Measurements from ENCODE around the gene DNAH9. TPM values are rescaled to one million over a fixed set of nuclear protein-coding genes. Genes with fewer than 3 reads are reported as not detected.

The DNAH9 gene, protein sequence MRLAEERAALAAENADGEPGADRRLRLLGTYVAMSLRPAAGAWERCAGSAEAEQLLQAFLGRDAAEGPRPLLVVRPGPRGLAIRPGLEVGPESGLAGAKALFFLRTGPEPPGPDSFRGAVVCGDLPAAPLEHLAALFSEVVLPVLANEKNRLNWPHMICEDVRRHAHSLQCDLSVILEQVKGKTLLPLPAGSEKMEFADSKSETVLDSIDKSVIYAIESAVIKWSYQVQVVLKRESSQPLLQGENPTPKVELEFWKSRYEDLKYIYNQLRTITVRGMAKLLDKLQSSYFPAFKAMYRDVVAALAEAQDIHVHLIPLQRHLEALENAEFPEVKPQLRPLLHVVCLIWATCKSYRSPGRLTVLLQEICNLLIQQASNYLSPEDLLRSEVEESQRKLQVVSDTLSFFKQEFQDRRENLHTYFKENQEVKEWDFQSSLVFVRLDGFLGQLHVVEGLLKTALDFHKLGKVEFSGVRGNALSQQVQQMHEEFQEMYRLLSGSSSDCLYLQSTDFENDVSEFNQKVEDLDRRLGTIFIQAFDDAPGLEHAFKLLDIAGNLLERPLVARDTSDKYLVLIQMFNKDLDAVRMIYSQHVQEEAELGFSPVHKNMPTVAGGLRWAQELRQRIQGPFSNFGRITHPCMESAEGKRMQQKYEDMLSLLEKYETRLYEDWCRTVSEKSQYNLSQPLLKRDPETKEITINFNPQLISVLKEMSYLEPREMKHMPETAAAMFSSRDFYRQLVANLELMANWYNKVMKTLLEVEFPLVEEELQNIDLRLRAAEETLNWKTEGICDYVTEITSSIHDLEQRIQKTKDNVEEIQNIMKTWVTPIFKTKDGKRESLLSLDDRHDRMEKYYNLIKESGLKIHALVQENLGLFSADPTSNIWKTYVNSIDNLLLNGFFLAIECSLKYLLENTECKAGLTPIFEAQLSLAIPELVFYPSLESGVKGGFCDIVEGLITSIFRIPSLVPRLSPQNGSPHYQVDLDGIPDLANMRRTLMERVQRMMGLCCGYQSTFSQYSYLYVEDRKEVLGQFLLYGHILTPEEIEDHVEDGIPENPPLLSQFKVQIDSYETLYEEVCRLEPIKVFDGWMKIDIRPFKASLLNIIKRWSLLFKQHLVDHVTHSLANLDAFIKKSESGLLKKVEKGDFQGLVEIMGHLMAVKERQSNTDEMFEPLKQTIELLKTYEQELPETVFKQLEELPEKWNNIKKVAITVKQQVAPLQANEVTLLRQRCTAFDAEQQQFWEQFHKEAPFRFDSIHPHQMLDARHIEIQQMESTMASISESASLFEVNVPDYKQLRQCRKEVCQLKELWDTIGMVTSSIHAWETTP (N-terminal part only)
- total RNA-seq (2014; rRNA removed; shearing (Covaris generic)), result 0.54 TPM in 1 of 2 replicates, not detected in the other

DNA sequence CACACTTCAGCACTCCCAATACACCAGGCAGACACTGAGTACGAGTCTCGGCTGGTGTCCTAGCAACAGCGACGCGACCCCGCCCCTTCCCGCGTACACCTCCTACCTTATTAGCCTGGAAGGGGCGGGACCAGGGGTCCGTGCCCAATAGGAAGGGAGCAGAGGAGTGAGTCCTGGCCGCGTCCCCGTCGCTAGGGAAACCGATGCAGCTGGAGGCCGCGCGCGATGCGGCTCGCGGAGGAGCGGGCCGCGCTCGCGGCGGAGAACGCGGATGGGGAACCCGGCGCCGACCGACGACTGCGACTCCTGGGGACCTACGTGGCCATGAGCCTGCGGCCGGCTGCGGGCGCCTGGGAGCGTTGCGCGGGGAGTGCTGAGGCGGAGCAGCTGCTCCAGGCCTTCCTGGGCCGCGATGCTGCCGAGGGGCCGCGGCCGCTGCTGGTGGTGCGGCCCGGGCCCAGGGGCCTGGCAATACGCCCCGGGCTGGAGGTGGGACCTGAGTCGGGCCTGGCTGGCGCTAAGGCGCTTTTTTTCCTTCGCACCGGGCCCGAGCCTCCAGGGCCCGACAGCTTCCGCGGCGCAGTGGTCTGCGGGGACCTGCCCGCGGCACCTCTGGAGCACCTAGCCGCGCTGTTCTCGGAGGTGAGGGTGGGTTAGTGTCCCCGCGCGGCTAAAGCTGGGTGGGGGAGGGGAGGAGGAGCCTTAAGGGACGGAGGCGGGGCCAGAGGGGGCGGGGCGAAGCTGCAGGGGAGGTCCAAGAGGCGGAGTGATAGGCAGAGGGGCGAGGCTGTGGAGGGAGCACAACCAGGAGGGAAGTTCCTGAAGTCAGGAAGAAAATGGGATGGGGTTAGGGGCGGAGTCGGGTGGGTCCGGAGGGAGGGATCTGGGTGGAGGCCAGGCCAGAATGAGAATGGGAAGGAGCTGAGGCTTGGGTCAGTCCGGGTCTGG lies at the start of gene DNAH9:
TSS of gene DNAH9 (plus strand) at position 197 of the 948 bp plus-strand sequence. CDS start at position 226, 29 bp downstream.
- DNase-seq (ENCODE audit: low spot score), result peak; percentile 81

DNA sequence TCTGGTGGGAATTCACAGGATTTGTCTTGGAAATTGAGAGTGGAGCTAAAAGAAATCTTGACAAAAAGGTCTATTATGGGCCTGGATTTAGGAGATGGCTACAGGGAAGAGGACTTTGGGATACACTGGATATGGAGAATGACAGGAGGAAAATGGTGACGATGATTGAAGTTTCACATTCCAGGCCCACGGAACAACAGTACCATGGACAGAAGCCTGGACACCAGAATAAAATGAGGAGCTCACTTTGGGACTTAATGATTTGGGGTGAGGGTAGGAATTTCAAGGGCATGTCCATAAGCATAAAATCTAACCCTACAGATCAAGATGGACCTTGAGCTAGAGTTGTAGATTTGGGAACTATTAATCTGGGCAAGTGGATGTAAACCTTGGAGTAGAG lies 47.8 kb upstream of the DNAH9 start:
- no peak for DNase-seq (ENCODE audit: low spot score)

DNA sequence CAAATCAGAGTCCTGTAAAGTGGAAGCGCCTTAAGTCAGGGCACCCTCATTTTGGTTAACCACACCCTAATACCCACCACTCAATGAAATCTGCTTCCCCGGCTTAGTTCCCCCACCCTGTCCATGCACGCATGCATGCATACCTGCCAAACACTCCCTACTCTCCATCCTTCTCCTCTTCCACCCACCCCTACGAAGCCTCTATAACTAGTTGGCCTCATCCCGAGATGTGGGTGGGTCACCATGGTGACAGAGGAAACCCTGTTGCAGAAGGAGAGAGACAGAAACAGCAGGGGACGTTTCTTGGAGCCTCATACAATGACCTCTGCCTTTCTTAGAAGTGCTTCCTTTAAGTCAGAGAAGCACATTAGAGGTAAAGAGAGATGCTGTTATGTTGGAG lies 46.8 kb upstream of the DNAH9 start:
- no peak for DNase-seq (ENCODE audit: low spot score)

DNA sequence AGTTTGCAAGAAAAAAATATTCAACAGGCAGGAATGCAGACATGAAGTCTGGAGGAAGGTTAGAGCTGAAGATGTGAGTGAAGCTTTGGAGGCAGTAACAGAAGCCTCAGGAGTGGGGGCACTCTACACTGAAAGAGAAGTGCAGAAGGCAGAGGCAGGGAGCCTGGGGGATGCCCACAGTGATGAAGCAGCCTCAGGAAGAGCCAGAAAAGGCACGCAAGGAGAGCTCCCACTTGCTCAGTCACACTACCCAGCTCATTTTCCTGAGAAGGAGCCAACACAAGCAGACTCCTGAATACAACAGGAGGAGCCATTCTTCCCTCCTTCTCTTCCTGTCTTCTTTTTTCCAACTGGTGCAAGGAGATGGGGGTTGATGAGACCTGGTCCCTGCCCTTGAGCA lies 45.1 kb upstream of the DNAH9 start:
- no peak for DNase-seq (ENCODE audit: low spot score)

DNA sequence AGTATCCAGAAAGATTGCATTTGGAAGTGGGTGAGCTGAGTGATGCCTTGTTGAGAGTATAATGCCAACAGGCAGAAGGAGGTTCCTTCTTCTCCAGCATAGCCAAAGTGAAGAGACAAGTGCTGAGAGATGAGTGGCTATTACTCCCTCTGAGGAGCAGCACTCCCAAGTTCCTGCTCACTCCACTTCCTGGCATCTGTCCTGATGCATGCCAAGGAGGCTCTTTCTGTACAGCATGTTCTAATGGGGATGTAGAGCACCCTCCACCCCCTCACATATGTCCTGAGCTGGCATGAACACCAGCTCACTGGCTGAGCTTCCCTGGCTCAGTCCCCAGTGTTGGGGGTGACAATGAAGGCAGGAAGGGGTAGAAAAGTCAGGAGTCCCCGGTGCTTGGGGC lies 44.2 kb upstream of the DNAH9 start:
- no peak for DNase-seq (ENCODE audit: low spot score)

DNA sequence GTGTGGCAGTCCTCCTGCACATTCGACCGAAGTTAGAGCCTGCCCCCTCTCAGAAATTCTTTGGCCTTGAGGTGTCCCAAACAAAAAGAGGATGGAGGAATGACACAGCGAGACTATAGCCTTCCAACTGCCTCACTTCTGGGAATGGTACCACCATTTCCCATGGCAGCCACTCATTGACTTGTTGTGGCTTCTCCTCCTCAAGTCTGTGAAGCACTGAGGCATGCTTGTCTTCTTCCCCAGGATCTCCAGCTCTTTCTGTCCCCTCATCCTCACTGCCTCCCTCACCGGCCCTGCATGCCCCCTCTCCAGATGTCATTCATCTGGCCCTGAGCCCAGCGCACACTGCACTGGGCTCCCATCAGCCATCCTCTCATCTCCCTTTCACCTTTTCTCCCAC lies 43.7 kb upstream of the DNAH9 start:
- no peak for DNase-seq (ENCODE audit: low spot score)

DNA sequence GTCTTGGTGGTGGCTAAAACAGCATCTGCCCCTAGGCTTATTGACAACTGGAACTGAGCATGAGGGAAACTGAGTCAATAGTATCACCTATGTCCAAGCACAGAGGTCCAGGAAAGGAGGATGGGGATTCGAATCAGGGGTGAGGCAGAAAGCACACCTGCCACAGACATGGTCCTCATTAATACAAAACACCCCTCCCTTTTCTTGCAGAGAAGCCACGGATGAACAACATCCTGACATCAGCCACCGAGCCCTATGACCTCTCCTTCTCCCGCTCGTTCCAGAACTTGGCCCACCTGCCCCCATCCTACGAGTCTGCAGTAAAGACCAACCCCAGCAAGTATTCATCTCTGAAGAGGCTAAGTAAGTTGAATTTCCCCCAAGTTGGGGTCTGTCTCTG lies 42.7 kb upstream of the DNAH9 start:
- no peak for DNase-seq (ENCODE audit: low spot score)

DNA sequence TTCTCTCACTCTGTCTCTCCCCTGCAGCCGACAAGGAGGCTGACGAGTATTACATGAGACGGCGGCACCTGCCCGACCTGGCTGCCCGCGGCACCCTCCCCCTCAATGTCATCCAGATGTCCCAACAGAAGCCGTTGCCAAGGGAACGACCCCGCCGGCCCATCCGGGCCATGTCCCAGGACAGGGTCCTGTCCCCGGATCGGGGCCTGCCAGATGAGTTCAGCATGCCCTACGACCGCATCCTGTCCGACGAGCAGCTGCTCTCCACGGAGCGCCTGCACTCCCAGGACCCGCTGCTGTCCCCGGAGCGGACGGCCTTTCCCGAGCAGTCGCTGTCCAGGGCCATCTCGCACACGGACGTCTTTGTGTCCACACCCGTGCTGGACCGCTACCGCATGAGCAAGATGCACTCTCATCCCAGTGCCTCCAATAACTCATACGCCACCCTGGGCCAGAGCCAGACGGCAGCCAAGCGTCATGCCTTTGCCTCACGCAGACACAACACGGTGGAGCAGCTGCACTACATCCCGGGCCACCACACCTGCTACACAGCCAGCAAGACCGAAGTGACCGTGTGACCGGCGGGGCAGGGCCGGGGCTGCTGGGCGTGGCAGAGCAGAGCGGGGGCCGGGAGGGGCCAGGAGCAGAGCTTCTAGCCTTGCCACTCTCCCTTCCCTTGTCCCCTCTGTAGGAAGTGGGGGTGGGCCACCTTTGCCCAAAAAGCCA lies 40.4 kb upstream of the DNAH9 start:
- DNase-seq (ENCODE audit: low spot score), result no peak

DNA sequence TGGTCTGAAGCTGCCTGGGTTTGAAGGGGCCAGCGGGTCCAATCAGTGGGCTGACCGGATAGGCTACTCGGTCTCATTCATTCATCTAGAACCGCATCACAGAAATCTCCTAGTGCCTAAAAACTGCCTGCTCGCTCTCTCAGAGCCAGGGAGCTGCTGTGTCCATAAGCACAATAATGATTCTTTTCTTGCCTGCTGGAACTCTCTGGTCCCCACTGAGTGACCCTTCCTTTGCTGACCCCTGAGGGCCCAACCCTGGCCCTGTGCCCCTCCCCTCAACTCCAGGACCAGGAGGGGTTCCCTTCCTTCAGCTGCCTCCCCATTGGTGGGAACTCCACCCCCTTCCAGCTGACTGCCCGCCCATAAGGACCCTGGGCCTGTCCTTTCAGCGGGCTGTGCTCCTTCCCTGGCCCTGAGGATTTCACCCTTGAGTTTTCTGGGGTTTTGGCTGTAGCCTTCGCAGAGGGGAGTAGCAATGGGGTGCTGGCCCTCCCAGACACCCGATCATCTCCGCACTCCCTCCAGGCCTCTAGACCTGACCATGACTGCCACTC lies 39.5 kb upstream of the DNAH9 start:
- DNase-seq (ENCODE audit: low spot score), result no peak

DNA sequence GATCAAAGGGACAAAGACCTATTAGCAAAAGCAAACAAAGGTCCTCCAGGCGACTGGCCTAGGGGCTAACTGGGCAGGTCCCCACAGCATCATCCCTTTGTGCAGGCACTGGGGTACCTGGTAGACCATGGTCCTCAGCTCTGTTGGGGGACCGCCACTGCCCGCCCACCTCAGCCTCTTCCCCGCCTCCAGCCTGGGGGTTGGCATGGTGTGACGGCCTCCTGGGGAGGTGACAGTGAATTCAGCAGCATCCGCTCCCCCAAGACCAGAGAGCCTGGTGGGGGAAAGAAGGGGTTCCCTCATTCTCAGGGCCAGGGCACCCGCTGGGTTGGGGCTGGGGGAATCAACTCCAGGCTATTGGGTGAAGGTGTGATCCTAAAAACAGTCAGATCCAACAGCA lies 38.7 kb upstream of the DNAH9 start:
- DNase-seq (ENCODE audit: low spot score), result no peak

DNA sequence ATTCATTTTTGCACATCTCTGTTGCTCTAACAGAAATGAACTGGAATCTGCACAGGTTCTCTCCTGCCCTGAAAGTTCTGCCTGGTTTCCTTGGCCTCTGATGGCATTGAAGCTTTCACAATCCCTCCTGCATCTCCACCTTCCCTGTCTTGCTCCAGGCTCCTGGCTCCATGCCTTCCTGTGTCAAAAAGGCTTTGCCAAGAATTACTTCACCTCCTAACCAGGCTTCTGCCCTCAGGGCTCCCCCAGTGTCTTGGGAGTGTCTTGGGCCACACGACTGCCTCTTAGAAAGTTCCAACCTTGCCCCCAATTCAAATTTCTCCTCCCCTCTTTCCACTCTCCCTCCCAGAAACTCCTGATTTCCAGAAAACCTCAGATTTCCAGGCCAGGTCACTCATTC lies 37.0 kb upstream of the DNAH9 start:
- DNase-seq (ENCODE audit: low spot score), result no peak

DNA sequence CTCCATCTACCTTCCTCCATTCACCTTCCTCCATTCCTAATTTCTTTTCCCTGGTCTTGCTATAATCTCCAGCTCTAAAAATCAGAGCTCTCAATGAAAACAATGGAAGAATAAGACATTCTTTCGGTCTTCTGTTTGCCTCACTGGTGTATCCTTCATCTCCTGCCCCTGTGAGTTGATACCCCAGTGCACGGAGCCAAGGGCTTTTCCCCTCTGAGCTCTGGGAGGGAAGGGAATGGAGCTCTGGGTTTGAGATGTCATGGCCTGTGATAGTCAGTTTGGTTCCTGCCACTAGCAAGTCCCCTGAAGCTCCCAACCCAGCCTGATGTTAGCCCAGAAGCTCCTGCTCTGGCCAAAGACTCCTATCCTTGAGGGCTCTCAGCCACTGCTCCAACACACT lies 36.6 kb upstream of the DNAH9 start:
- no peak for DNase-seq (ENCODE audit: low spot score)

DNA sequence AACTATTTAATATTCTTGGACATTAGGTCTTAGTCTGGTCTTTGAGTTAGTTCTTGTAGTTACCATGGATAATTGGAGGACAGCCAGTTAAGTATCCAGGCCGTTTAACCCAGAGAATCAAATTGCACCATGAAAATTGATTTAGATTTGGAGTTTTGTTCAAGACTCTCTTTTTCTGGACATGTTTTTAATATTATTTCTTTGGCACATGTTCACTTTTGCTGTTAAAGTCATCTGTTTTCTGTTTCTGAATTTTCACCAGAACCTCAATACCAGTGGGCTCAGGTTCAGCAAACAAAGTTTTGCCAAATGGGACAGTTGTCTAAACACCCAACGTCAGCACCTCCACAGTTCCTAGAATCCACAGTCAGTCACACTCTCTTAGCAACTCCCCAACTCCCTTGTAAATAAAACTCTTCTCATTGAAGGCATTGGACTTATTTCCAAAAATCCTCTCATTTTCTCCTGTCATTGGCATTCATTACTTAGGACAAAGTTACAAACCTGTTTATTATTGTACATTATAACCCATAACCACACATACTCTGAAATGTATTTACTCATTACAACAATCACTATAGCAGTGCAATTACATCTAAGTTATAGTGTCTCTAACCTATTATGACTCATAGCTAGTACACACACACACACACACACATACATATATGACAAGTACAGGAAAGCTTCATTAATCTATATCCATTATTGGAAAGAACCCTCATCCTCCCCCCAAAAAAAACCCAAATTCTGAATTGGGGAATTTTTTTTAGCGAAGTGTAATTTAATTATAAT lies 33.5 kb upstream of the DNAH9 start:
- no peak for DNase-seq (ENCODE audit: low spot score)

DNA sequence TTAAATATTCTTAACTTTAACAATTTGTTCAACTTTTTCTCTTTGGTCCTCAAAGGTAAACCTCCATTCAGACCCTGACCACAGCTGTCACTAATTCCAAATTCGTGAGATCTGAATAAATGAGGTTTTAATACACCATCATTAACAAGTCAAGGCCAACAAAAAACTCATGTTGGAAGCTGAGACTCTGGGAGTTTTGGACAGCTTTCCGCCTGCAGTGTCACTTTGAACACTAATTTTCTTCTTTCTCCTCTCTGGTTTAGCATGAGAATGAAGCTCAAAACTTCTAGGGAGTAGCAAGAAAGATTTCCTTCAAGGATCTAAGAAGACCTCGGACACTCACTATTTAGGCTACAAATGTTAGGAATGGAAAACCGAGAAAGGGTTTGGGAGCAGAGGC lies 32.7 kb upstream of the DNAH9 start:
- DNase-seq (ENCODE audit: low spot score), result no peak

DNA sequence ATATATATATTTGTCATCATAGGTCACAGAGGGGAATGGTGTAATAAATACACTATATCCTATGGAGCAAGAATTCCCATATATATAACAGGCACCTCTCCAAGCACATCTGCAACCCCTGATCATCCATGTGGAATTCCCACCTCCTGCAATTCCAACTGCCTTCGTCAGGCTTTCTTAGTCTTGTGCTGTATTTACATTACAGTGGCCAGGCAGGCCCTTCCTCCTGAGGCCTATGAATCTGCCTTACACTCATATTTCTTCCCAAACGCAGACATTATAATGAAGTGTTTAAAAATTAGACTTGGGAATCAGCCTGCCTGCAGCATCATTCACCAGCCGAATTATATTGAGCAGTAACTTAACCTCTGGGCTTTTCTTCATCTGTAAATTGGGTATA lies 19.3 kb upstream of the DNAH9 start:
- no peak for DNase-seq (ENCODE audit: low spot score)

DNA sequence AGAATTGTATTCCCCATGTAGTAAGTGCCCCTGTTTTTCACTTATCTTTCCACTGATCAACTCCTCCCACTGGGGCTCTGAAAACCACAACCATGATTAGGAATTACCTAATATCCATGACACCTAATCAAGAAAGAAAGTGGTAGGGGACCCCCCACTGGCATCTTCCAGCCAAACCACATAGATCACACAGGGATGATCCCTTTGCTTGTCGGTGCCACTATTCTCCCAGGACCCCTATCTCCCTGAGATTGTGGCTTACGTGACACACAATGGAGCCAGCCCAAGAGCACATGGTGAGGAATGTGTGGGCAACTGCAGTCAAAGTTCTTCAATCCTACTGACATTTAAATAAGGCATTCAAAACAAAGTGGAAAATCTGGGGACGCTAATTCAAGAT lies 17.6 kb upstream of the DNAH9 start:
- DNase-seq (ENCODE audit: low spot score), result no peak

DNA sequence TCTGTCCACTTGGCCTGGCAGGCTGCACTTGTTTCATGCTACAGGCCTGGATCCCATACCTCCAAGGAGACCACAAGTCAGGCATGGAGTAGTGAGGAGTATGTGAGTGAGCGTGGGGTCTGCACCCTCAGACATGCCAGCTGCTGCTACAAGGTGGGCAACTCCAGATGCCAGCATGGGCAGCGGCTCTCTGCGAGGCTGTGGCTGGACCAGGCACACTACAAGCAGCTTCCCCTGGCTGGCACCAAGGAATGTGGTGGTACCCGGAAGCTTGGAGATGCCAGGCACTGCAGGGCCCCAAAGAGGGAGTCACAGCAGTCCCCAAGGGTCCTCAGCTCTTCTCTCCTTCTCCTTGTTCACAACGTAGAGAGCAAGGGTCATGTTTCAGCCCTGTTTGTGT lies 16.1 kb upstream of the DNAH9 start:
- DNase-seq (ENCODE audit: low spot score), result no peak

DNA sequence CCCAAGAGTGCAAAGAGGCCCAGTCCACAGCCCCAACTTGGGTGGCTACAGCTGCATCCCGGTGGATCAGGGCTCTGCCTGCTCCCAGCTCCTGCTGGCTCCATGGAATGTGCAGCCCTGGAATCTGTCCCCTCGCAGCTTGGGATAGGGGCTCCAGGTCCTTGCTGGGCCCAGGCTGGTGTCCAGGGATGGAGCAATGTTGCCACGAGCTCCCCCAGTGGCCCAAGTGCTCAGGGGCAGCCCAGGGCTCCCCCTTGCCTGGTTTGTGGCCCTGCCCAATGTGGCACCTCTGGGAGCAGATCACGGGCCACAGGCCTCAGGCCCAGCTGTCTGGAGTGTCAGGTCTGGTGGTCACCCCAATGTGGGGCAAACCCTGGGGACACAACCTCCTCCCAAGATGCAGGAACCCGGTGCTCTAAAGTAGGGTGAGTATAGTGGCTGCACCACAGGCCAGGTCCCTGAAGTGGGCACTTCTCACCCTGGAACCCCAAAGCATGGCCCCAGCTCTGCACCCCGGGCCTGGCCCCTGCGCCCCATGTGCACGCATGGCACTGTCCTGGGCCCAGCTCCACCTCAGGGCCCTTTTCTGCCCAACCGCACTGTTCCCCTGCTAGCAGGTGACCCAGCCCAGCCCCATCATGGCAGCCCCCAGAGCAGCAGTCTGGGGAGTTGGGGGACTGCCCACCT lies 14.8 kb upstream of the DNAH9 start:
- no peak for DNase-seq (ENCODE audit: low spot score)
